Measurements from ENCODE around the gene SMYD2.
"Not testable (repeated sequence)": the region's sequence is repeated elsewhere in the genome, so short reads cannot be mapped to it uniquely, and the experiment has no call there.

The SMYD2 gene

DNA sequence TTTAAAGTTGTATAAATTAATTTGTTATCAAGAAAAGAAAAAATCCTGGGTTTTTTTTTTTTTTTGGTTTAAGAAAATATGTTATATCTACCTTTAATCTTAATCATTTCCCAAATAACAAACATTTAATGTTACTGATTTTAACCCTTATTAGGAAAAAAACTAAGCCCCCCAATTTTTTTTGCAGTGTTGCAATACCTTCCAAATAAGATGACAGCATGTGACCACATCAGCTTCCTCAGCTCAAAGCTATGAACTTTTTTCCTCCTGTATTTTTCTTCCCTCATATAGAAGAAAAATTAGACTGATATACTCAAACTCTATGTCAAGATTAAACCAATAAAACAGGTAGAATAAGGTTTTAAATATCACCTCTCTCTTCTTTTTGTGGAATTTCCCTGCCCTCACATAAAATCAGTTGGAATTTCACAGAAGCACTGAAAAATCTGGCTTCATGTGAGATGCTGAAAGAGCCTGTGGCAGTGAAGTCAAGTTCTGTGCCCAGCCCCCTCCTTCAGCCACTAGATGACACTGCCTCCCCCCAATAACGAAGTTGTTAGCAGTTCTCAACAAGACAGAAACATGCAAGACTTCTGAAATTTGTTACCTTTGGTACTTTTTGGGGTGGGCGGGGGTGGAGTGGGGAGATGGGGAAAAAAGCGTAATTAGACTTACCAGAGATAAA is 9.6 kb upstream of the SMYD2 start:
- DNase-seq (ENCODE audit: low read depth in 2 of 2): no peak

DNA sequence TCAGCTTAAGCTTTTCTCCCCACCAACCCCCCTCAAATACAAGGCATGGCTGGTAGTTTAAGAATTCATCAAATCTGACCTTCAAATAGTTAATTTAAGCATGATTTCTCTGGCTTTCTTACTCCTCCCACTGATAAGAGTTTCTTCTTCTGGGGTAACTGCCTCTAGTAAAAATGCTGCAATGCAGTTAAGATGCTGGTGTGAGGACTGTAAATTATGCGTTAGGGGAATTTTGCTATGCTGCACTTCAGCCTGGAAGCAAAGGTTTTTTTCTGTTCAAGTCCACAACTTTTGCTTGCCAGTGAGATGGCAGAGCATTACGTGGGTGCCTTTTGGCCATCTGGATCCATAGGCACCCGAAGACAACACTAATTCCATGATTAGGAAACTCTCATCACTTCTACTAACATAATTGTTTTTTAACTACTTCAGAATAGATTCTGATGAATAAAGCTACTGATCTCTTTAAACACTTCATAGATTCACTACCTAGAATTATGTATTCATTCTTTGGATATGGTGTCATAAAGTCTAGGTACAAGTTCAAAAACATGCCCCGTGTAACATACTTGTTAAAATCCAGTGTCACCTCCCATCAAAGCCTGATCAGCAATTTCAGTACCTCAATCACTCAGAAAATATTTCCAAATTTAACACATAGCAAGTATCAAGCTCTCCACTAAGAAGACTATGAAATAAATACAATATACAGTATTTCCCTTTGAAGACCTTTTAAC is 8.8 kb upstream of the SMYD2 start:
- no peak for DNase-seq (ENCODE audit: low read depth in 2 of 2)

GRCh38 chr1:214272964-214273533 is 7.9 kb upstream of the SMYD2 start:
- DNase-seq (ENCODE audit: low read depth in 2 of 2): no peak

DNA sequence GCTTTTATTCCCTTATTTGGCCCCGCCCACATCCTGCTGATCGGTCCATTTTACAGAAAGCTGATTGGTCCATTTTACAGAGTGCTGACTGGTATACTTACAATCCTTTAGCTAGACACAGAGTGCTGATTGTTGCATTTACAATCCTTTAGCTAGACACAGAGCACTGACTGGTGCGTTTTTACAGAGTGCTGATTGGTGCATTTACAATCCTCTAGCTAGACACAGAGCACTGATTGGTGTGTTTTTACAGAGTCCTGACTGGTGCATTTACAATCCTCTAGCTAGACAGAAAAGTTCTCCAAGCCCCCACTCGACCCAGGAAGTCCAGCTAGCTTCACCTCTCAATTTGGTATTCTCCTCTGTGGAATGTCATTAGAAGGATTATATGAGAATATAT is 5.3 kb upstream of the SMYD2 start:
- DNase-seq (ENCODE audit: low read depth in 2 of 2): not testable (repeated sequence)

DNA sequence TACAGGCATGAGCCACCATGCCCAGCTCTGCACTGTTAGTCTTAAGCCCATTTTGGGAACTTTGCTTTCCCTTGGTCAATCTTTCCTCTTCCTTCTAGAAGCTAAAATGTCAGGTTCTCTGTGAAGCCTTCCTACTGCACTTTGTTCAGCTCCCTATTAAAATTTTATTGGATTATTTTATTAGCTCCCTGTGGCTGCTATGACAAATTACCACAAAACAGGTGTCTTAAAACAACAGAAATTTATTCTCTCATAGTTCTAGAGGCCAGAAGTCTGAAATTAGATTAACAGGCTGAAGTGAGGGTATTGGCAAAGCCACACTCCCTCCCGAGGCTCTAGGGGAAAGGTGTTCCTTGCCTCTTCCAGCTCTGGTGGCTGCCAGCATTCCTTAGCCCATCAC is 4.2 kb upstream of the SMYD2 start:
- no peak for DNase-seq (ENCODE audit: low read depth in 2 of 2)

DNA sequence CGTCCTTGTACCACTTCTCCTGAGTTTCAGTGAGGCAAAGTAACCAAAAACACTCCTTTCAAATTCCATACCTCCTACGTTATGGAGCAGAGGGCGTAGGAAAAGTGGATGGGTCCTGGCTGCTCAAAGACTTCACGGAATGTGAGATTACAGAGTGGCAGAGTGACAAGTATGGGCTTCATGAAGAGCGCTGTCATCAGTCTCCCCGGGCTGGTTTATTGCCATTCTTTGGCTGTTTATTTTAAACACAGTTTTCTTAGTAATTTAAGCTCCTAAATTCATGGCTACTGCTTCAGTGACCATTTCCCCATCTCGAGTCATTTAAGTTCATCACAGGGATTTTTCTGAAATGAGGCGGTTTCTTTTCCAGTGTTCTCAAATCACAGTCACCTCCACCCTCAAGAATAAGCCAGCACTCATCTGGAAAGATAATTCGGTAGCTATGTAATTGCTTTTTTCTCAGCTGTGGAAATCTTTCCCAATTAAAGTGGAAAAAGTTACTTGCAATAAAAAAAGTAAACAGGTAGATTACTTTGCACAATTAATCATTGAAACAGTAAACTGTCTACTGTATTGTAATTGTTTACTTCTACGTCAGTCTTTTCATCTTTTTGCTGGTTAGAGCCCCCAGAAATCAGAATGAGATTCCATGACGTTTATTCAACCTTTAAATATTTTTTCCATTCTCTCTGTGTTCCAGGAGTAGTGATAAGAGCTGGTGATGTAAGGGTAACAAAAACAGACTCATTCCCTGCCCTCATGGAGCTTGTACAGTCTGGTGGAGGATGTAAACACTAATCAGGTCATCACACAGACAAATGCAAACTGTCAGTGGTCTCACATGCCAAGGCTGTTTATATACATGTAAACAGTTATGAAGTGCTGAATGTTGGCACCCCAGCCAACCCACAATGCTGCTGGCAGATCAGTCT is 3.0 kb upstream of the SMYD2 start:
- no peak for DNase-seq (ENCODE audit: low read depth in 2 of 2)

DNA sequence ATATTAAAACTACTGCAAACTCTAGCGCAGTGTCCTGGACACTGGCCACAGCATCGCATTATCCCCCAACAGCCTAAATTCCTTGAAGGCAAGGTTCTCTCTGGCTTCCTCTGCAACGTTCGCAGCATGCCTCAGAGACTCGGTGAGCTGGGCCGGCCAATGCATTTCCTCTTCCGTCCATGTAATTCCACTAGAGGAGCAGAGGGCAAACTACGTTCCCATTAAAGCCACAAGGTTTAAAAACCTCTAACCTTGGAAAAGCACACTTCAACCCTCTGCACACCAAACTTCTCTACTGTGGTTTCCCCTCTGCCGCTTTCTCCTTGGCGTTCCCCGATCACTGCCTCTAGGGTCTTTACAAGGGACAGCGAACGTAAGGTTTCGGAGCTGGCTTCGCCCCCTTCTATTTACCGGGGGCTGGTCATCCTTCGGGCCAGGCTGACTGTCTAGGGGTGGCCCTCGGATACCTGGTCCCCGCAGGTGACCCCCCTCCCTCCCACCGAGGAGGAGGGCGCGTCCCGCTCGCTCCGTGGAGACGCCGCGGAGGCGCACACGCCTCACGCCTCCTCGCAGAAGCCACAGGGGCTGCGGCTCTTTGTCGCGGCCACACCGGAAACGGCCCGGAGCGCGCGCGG is 456 bp upstream of the SMYD2 start:
- no peak for DNase-seq (ENCODE audit: low read depth in 2 of 2)

GRCh38 chr1:214281720-214282629 is 1.0 kb downstream of the SMYD2 start:
- DNase-seq (ENCODE audit: low read depth in 2 of 2): no peak

DNA sequence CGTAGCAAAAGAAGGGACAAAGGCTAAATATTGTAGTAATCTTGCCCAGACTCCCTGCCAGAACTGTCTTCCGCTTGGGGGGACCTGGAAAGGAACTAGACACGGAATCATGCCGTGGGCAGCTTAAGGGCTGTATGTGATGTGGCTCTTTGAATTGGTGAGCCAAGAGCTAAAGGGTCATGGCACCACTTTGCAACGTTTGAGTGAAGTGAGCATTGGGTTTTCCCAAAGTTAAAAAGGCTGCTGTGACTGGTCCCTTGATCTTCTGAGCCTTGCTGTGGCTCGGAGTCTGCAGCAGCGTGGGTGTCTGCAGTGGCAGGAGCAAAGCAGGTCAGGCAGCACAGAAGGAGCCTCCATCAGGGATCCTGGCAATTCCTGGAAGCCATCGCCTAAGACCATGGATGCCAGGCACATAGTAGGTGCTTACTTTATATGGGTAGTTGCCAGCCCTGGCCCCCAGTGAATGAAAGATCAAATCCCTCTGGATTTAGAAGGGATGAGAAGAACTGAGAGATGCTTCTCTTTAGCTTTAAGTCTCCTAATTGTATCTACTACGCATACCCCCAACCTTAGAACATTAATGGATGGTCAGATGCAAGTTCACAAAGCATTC is 1.8 kb downstream of the SMYD2 start:
- no peak for DNase-seq (ENCODE audit: low read depth in 2 of 2)

DNA sequence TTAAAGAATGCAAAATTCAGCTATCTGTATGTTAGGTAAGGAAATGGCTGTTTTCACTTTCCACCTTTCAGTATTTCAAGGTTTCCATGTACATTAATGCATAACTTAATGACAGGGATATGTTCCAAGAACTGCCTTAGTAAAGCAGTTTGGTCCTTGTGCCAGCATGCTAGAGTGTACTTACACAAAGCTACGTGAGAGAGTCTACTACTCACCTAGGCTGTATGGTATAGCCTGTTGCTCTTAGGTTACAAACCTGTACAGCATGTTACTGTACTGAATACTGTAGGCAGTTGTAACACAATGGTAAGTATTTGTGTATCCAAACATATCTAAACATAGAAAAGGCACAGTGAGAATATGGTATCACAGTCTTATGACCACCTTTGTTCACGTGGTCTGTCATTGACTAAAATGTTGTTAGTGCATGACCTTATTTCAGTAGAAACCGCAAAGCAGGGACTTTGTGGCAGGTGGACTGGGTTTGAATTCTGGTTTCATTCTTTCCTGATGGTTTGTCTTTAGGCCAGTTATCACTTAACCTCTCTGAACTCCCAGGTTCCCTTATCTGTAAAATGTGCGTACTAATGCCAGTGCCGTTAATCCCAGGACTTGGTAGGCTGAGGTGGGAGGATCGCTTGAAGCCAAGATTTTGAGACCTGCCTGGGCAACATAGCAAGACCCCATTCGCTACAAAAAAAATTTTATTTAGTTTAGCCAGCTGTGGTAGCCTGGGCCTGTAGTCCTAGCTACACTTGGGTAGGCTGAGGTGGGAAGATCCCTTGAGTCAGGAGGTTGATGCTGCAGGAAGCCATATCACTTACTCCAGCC is 4.9 kb downstream of the SMYD2 start:
- DNase-seq (ENCODE audit: low read depth in 2 of 2): no peak

- DNase-seq (ENCODE audit: low read depth in 2 of 2): no peak
Measured at GRCh38 chr1:214287884-214288283, 6.9 kb downstream of the SMYD2 start.

- no peak for DNase-seq (ENCODE audit: low read depth in 2 of 2)
Measured at GRCh38 chr1:214289574-214290272, 8.8 kb downstream of the SMYD2 start.

GRCh38 chr1:214290424-214291037 is 9.6 kb downstream of the SMYD2 start:
- DNase-seq (ENCODE audit: low read depth in 2 of 2): no peak

- no peak for DNase-seq (ENCODE audit: low read depth in 2 of 2)
Measured at GRCh38 chr1:214292322-214292721, 11.4 kb downstream of the SMYD2 start.

DNA sequence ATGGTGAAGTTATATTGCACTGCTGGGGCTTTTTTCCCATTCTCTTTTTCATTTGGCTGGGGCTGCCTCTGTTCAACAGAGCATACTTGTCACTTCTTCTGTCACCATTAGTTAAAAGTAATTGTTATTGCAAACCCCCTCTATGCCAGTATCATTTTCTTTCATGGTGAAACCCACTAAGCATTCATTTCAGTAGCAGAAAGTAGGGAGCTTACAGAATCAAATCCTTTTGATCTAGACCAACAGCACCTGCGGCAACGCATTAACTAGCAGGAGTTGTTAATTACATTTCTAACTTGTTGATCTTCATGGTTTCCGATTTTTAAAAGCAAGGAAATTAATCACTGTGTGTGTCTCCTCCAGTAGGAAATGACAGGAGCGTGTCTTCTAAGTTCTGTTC is 15.0 kb downstream of the SMYD2 start:
- no peak for DNase-seq (ENCODE audit: low read depth in 2 of 2)

DNA sequence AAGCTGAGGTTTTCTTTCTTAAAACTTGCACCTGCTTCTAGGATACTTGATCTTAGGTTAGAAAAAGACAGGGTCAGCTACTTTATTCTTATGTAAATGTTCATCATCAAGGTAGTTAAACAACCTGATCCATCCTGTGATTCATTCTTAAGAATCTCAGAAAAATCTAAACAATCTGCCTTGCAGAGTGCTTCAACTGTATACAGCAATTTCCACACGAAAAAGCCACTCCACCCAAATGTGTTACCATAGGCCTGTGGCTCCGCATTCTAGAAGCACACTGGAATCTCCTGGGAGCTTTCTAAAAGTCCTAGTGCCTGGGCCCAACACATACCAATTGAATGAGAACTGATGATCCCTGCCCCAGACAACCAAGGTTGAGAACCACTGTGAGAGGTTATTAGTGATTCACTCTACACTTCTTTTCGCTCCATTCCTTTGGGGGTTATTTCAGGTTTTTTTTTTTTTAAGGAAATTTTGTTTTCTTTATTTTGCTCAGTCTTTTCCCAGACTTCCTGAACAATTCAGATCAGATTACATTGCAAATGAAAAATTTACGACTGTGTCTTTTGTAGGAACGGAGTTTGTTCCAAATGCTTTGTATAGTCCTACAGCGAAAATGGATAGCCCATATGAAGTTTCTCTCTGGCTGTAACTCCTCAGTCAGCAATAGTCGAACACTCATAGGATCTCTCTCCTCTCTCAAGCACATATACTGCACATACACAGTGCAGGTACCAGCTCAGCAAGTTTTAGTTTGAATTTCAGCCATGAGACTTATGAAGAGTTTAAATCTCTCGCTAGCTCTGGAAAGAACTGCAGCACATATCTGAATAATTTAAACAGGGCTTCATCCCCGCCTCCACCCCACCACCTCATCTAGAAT is 16.1 kb downstream of the SMYD2 start:
- no peak for DNase-seq (ENCODE audit: low read depth in 2 of 2)

GRCh38 chr1:214300149-214300780 is 19.3 kb downstream of the SMYD2 start:
- DNase-seq (ENCODE audit: low read depth in 2 of 2): no peak
